Breast epithelium (tissue), 3 donors: ENCODE data around the gene SCN10A.

Experiments
- POLR2A ChIP-seq: fragments of 450-650 bp; IDR thresholded peaks from one replicate; pipeline ENCODE4 v1.6.1; 2016; ENCODE audit warnings: antibody characterized with exemption, mild to moderate bottlenecking, moderate library complexity
- POLR2AphosphoS5 ChIP-seq, 3 donors: sonication (generic); formaldehyde crosslinking; IDR thresholded peaks; one replicate each; pipeline ENCODE4 v1.6.1; 2017; ENCODE audit warnings: antibody characterized with exemption in 3 of 3
- TF ChIP-seq, protein P1 (sequence below), 3 donors: fragments of 450-650 bp; IDR thresholded peaks; one replicate each; pipeline ENCODE4 v1.5.1; 2016 to 2017; ENCODE audit warnings: antibody characterized with exemption in 3 of 3, mild to moderate bottlenecking in 3 of 3, moderate library complexity in 3 of 3

DNA sequence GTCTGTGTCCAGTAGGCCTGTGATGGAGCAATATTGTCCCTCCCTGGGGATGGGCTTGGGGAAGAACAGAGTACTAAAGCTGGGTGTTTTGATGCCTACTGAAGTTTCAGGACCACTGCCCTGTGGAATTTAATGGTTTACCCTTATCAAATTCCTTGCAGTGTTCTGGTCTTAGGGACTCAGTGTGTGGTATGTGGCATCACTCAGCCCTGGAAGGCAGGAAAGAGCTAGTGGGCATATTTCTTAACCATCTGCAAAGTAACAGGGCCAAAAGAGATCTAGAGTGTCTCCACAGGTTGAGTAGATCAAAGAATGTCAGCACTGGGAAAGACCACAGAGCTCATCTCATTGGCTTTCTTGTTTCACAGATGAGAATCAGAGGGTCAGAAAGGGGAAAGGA lies 11.8 kb upstream of the SCN10A start:
- TF ChIP-seq, protein P1, sequence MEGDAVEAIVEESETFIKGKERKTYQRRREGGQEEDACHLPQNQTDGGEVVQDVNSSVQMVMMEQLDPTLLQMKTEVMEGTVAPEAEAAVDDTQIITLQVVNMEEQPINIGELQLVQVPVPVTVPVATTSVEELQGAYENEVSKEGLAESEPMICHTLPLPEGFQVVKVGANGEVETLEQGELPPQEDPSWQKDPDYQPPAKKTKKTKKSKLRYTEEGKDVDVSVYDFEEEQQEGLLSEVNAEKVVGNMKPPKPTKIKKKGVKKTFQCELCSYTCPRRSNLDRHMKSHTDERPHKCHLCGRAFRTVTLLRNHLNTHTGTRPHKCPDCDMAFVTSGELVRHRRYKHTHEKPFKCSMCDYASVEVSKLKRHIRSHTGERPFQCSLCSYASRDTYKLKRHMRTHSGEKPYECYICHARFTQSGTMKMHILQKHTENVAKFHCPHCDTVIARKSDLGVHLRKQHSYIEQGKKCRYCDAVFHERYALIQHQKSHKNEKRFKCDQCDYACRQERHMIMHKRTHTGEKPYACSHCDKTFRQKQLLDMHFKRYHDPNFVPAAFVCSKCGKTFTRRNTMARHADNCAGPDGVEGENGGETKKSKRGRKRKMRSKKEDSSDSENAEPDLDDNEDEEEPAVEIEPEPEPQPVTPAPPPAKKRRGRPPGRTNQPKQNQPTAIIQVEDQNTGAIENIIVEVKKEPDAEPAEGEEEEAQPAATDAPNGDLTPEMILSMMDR (IDR thresholded peaks at IDR 0.05): no peak
- TF ChIP-seq POLR2A (no peak), POLR2AphosphoS5 (IDR thresholded peaks at IDR 0.05) (no peak)
